ENCODE data around the gene COBL. TPM values are rescaled to one million over a fixed set of nuclear protein-coding genes. Genes with fewer than 3 reads are reported as not detected.
A peak's percentile ranks its signal among the peaks of the same experiment; 100 is the strongest.

COBL gene
- total and polyA plus RNA-seq, 2 of the 4 experiments (the other 2 are of a cell fraction), result under 0.01 TPM; not detected in 1

- in situ Hi-C loops (cut with MboI; ENCODE audit: low sequenced_read_pairs), result no loop called here
- no TSS peak for BruUV-seq (replicated peaks)
These were observed 334.0 kb downstream of the COBL start for GRCh38 chr7:50982626-50983025.

More at GRCh38 chr7:50982626-50983025, 334.0 kb downstream of the COBL start:
- H3K4me1 ChIP-seq (ENCODE audit: control insufficient read depth, insufficient read depth, low read length), result no peaks in the 10 kb centered on the region
- H2BK15ac ChIP-seq (ENCODE audit: low read depth, low read length), result no peak overlapping the region
- peaks cover 16% of the 10 kb centered on the region for H3K27me3 ChIP-seq (ENCODE audit: control insufficient read depth, insufficient read depth, low read length)
- H2BK5ac ChIP-seq (ENCODE audit: low read depth, low read length, poor library complexity, severe bottlenecking), result no peak overlapping the region
- H4K91ac ChIP-seq (ENCODE audit: insufficient read depth, low read depth, low read length), result no peak overlapping the region
- ChIA-PET CTCF (no interaction called here), POLR2A (ENCODE audit: unreplicated experiment) (no interaction called here)
- no peaks in the 10 kb centered on the region for H3K9me3 ChIP-seq (ENCODE audit: control insufficient read depth, insufficient read depth, low read length)
- no peak overlapping the region for H3K56ac ChIP-seq (ENCODE audit: extremely low read depth, insufficient read depth, low read length)
- intact Hi-C loops (cut with micrococcal nuclease) (loop anchor here (10.0 kb wide), 1 partner anchor 498 kb away; no protein-coding TSS in a partner anchor), dilution Hi-C loops (cut with HindIII; ENCODE audit: low sequenced_read_pairs, unreplicated experiment) (no loop called here)
- ATAC-seq (ENCODE audit: low read depth) (no peak), DNase-seq (no peak)
- no peak overlapping the region for H3K4ac ChIP-seq (ENCODE audit: low read depth, low read length)
- H4K5ac ChIP-seq (ENCODE audit: low read depth, low read length), result no peak overlapping the region
- no peak overlapping the region for H3K14ac ChIP-seq (replicated peaks; ENCODE audit: low read depth, low read length)
- H4K20me1 ChIP-seq (ENCODE audit: insufficient read depth, low read length), result no peaks in the 10 kb centered on the region
- H3K9ac ChIP-seq (ENCODE audit: low read depth, low read length), result no peak overlapping the region
- no peak overlapping the region for H2BK20ac ChIP-seq (ENCODE audit: low read depth, low read length)
- no peak overlapping the region for H4K8ac ChIP-seq (ENCODE audit: low read depth in 2 of 2, low read length in 2 of 2)
- no peaks in the 10 kb centered on the region for H3K9me1 ChIP-seq (ENCODE audit: insufficient read depth, low read length)
- no peak for TF ChIP-seq BHLHE40 (IDR thresholded peaks at IDR 0.05; ENCODE audit: low read depth, low read length)
- TF ChIP-seq USF2 (IDR thresholded peaks at IDR 0.05; ENCODE audit: low read depth, low read length), result no peak
- no peak for TF ChIP-seq CHD1 (IDR thresholded peaks at IDR 0.05; ENCODE audit: low read depth, low read length)
- no peak for TF ChIP-seq POLR2A (IDR thresholded peaks at IDR 0.05; ENCODE audit: low read depth, low read length)
- TF ChIP-seq SMC3 (IDR thresholded peaks at IDR 0.05; ENCODE audit: low read depth, low read length), result no peak
- no peak for TF ChIP-seq MAFK (IDR thresholded peaks at IDR 0.05; ENCODE audit: low read depth, low read length)
- no peak for TF ChIP-seq MAZ (IDR thresholded peaks at IDR 0.05; ENCODE audit: borderline replicate concordance, low read depth, low read length)
- no peak for TF ChIP-seq RCOR1 (IDR thresholded peaks at IDR 0.05; ENCODE audit: insufficient replicate concordance, low read length)
- TF ChIP-seq FOS (IDR thresholded peaks at IDR 0.05; ENCODE audit: low read depth, low read length), result no peak
- no peak for TF ChIP-seq CTCF (conservative IDR thresholded peaks at IDR 0.05; ENCODE audit: low read depth, low read length)
- no peak for TF ChIP-seq CEBPB (IDR thresholded peaks at IDR 0.05; ENCODE audit: low read depth, low read length)
- TF ChIP-seq RAD21 (IDR thresholded peaks at IDR 0.05; ENCODE audit: low read length), result no peak
- TF ChIP-seq NFE2L2 (IDR thresholded peaks at IDR 0.05; ENCODE audit: low read depth, low read length), result no peak
- TF ChIP-seq RFX5 (IDR thresholded peaks at IDR 0.05; ENCODE audit: low read depth, low read length), result no peak
- TF ChIP-seq MXI1 (IDR thresholded peaks at IDR 0.05; ENCODE audit: borderline replicate concordance, low read depth, low read length), result no peak
- H3K36me3 ChIP-seq (ENCODE audit: control insufficient read depth, insufficient read depth, low read length), result no peaks in the 10 kb centered on the region
- no peak overlapping the region for H3K27ac ChIP-seq (ENCODE audit: insufficient read depth, low read length)
- no peak overlapping the region for H2AFZ ChIP-seq (replicated peaks; ENCODE audit: low read length, poor library complexity)
- no peak overlapping the region for H3K4me3 ChIP-seq (ENCODE audit: insufficient read depth, low read depth, low read length)
- H3K23ac ChIP-seq (ENCODE audit: low read depth, low read length), result no peak overlapping the region
- no peak overlapping the region for H3K4me2 ChIP-seq (ENCODE audit: low read depth, low read length)
- H2BK120ac ChIP-seq (ENCODE audit: low read depth, low read length), result no peak overlapping the region
- 44% methylated on average over 1 of the region's 2 CpGs; no CpG with 5 or more reads in 1 of the 2 experiments for WGBS, 2 experiments (ENCODE audit: extremely low coverage in 2 of 2, insufficient read length in 1 of 2)
- H2AK5ac ChIP-seq (ENCODE audit: low read depth, low read length), result no peak overlapping the region
- peak overlapping the region; percentile 16 for H2AK9ac ChIP-seq (replicated peaks; ENCODE audit: low read depth, low read length, poor library complexity)
- no peaks in the 10 kb centered on the region for H3K79me1 ChIP-seq (ENCODE audit: low read depth in 1 of 2, low read length in 2 of 2)
- H3K18ac ChIP-seq (ENCODE audit: low read depth, low read length), result no peak overlapping the region

Measured in IMR-90 (cell line).